ENCODE results near the gene MOCS1. TPM values are rescaled to one million over a fixed set of nuclear protein-coding genes. Genes with fewer than 3 reads are reported as not detected.

Gene MOCS1
- total and polyA plus RNA-seq, 2 donors (not counting 1 experiment from before 2014, with no cell fraction given) = 0.15 TPM; not detected in 1

GRCh38 chr6:39870950-39871349 is 63.3 kb downstream of the MOCS1 start:
- Histone ChIP-seq H3K4me2 (replicated peaks; ENCODE audit: low read depth, low read length, poor library complexity, severe bottlenecking) (no peak overlapping the region), H3K9me3 (ENCODE audit: control extremely low read depth in 1 of 3, control insufficient read depth in 2 of 3, insufficient read depth in 1 of 3, low read length in 2 of 3) (no peaks in the 10 kb centered on the region), H3K9ac (ENCODE audit: low read length) (no peak overlapping the region), H3K27me3 (replicated peaks in 1 of 4; ENCODE audit: control extremely low read depth in 1 of 4, control insufficient read depth in 3 of 4, insufficient read depth in 4 of 4, low read length in 3 of 4) (no peaks in the 10 kb centered on the region), H3K36me3 (replicated peaks in 1 of 2; ENCODE audit: control extremely low read depth in 1 of 2, control insufficient read depth in 1 of 2, extremely low read depth in 1 of 2, insufficient read depth in 2 of 2, low read length in 1 of 2) (no peaks in the 10 kb centered on the region), H3K79me2 (ENCODE audit: control insufficient read depth, insufficient read depth, low read length) (no peaks in the 10 kb centered on the region), H3K4me1 (ENCODE audit: control insufficient read depth in 2 of 2, insufficient read depth in 2 of 2, low read length in 2 of 2) (no peaks in the 10 kb centered on the region), H4K20me1 (ENCODE audit: control insufficient read depth, insufficient read depth, low read length, poor library complexity, severe bottlenecking) (no peaks in the 10 kb centered on the region), H3K4me3 (ENCODE audit: control extremely low read depth in 1 of 5, extremely low read depth in 1 of 5, insufficient read depth in 1 of 5, low read depth in 2 of 5, low read length in 4 of 5) (no peak overlapping the region), H3K27ac (ENCODE audit: low read length in 2 of 2) (no peak overlapping the region), H2AFZ (ENCODE audit: insufficient read depth, low read depth, low read length, poor library complexity, severe bottlenecking) (no peak overlapping the region)
- TF ChIP-seq EZH2 (IDR thresholded peaks at IDR 0.05; ENCODE audit: borderline replicate concordance, insufficient read depth, low read depth, low read length, poor library complexity, severe bottlenecking) (no peak), CTCF (IDR thresholded peaks at IDR 0.05) (no peak)
- Mint-ChIP-seq H3K27me3 (peaks cover 3% of the 10 kb centered on the region), H3K27ac (no peak overlapping the region), H3K9me3 (ENCODE audit: insufficient read depth) (no peaks in the 10 kb centered on the region), H3K4me1 (no peaks in the 10 kb centered on the region), H3K4me3 (no peak overlapping the region)
- DNase-seq (no peak), ATAC-seq (ENCODE audit: low read depth) (no peak)
- ChIA-PET CTCF (interaction anchor here (1.5 kb wide), 1 partner anchor 16 kb away, joined by 3 read pairs; no protein-coding TSS in a partner anchor), POLR2A (no interaction called here)
- WGBS (ENCODE audit: insufficient coverage) = 100% methylated on average over 2 of the region's 3 CpGs
- intact Hi-C loops (cut with micrococcal nuclease) = no loop called here

GRCh38 chr6:39867592-39867991 is 66.7 kb downstream of the MOCS1 start:
- Histone ChIP-seq H3K9me3 (ENCODE audit: control extremely low read depth in 1 of 3, control insufficient read depth in 2 of 3, insufficient read depth in 1 of 3, low read length in 2 of 3) (no peaks in the 10 kb centered on the region), H3K4me2 (replicated peaks; ENCODE audit: low read depth, low read length, poor library complexity, severe bottlenecking) (no peak overlapping the region), H2AFZ (ENCODE audit: insufficient read depth, low read depth, low read length, poor library complexity, severe bottlenecking) (no peak overlapping the region), H3K36me3 (replicated peaks in 1 of 2; ENCODE audit: control extremely low read depth in 1 of 2, control insufficient read depth in 1 of 2, extremely low read depth in 1 of 2, insufficient read depth in 2 of 2, low read length in 1 of 2) (no peaks in the 10 kb centered on the region), H3K4me3 (ENCODE audit: control extremely low read depth in 1 of 5, extremely low read depth in 1 of 5, insufficient read depth in 1 of 5, low read depth in 2 of 5, low read length in 4 of 5) (no peak overlapping the region), H3K9ac (ENCODE audit: low read length) (no peak overlapping the region), H3K79me2 (ENCODE audit: control insufficient read depth, insufficient read depth, low read length) (no peaks in the 10 kb centered on the region), H3K27me3 (replicated peaks in 1 of 4; ENCODE audit: control extremely low read depth in 1 of 4, control insufficient read depth in 3 of 4, insufficient read depth in 4 of 4, low read length in 3 of 4) (no peaks in the 10 kb centered on the region), H3K4me1 (ENCODE audit: control insufficient read depth in 2 of 2, insufficient read depth in 2 of 2, low read length in 2 of 2) (no peaks in the 10 kb centered on the region), H3K27ac (ENCODE audit: low read length in 2 of 2) (no peak overlapping the region), H4K20me1 (ENCODE audit: control insufficient read depth, insufficient read depth, low read length, poor library complexity, severe bottlenecking) (no peaks in the 10 kb centered on the region)
- no peaks in the 10 kb centered on the region for H3K4me1 Mint-ChIP-seq
- no peak for ATAC-seq (ENCODE audit: low read depth)
- ChIA-PET POLR2A (no interaction called here), CTCF (no interaction called here)
- 84% methylated on average over 6 of the region's 6 CpGs for WGBS (ENCODE audit: insufficient coverage)
- TF ChIP-seq CTCF (IDR thresholded peaks at IDR 0.05) = no peak
- TF ChIP-seq EZH2 (IDR thresholded peaks at IDR 0.05; ENCODE audit: borderline replicate concordance, insufficient read depth, low read depth, low read length, poor library complexity, severe bottlenecking) = no peak
- intact Hi-C loops (cut with micrococcal nuclease) = loop anchor here (10.0 kb wide), 1 partner anchor 1157 kb away; no protein-coding TSS in a partner anchor
- no peak for DNase-seq
- no peak overlapping the region for H3K4me3 Mint-ChIP-seq
- peaks cover 6% of the 10 kb centered on the region for H3K27me3 Mint-ChIP-seq
- H3K9me3 Mint-ChIP-seq (ENCODE audit: insufficient read depth) = no peaks in the 10 kb centered on the region
- no peak overlapping the region for H3K27ac Mint-ChIP-seq

Measured in B cell (primary cell).